H1 (cell line): Measurements from ENCODE around the gene HNRNPM. TPM values are rescaled to one million over a fixed set of nuclear protein-coding genes. Genes with fewer than 3 reads are reported as not detected.

Experiments
- CTCF ChIA-PET: fragments of 300-600 bp; sonication (Branson Sonifier 250); formaldehyde crosslinking; loops from one replicate; lab custom pipeline; 2021; ENCODE audit not compliant: partially characterized antibody; lab: Charles Lee
- POLR2A ChIA-PET: fragments of 300-600 bp; sonication (Branson Sonifier 250); formaldehyde crosslinking; loops from one replicate; lab custom pipeline; 2021; ENCODE audit warnings: inconsistent platforms; ENCODE audit not compliant: partially characterized antibody; lab: Charles Lee
- DNase-seq, 2 experiments: peaks; one replicate each; pipeline versions ENCODE4 v3.0.0 to v3.0.0-alpha.2; 2010 to 2022; ENCODE audit warnings: low spot score in 2 of 2, low read depth in 1 of 2, mixed read lengths in 1 of 2
- FAIRE-seq: peaks from 2 replicates; lab custom pipeline; 2011; peaks lifted over from hg19 to GRCh38; lab: Jason Lieb, UNC
- H2AFZ ChIP-seq: 2 replicates; pipeline ENCODE4 v1.8.1; 2012; ENCODE audit warnings: low read length, inconsistent platforms
- H2AK5ac ChIP-seq: 2 replicates; pipeline ENCODE4 v1.6.1; 2013; ENCODE audit warnings: low read depth, low read length
- H2BK120ac ChIP-seq: replicated peaks from 2 replicates; pipeline ENCODE3; 2013; ENCODE audit warnings: low read depth, low read length, inconsistent platforms
- H2BK12ac ChIP-seq: 2 replicates; pipeline ENCODE4 v1.6.1; 2013; ENCODE audit warnings: low read depth, low read length
- H2BK15ac ChIP-seq: 2 replicates; pipeline ENCODE4 v1.6.1; 2013; ENCODE audit warnings: low read length
- H2BK20ac ChIP-seq: 2 replicates; pipeline ENCODE4 v1.6.1; 2013; ENCODE audit warnings: low read length
- H2BK5ac ChIP-seq: 2 replicates; pipeline ENCODE4 v1.6.1; 2013; ENCODE audit warnings: low read depth, low read length
- H3K14ac ChIP-seq: 2 replicates; pipeline ENCODE4 v1.6.1; 2013; ENCODE audit warnings: inconsistent platforms; ENCODE audit not compliant: insufficient read length
- H3K18ac ChIP-seq: 2 replicates; pipeline ENCODE4 v1.6.1; 2013; ENCODE audit warnings: low read length; ENCODE audit errors: extremely low read depth
- H3K23ac ChIP-seq: 2 replicates; pipeline ENCODE4 v1.6.1; 2013; ENCODE audit warnings: inconsistent platforms; ENCODE audit not compliant: insufficient read length
- H3K23me2 ChIP-seq: 2 replicates; pipeline ENCODE4 v1.6.1; 2013; ENCODE audit warnings: low read depth, low read length
- H3K27ac ChIP-seq: 2 replicates; pipeline ENCODE4 v1.6.1; 2011; ENCODE audit warnings: low read depth, low read length, inconsistent platforms
- H3K27me3 ChIP-seq, 4 experiments: replicated peaks in 1 of 4; 1 replicate in 1 of 4; 2 replicates in 3 of 4; pipeline versions ENCODE4 v1.6.1 to v1.8.1; 2011 to 2013; ENCODE audit warnings: low read length in 3 of 4, mild to moderate bottlenecking in 3 of 4, inconsistent platforms in 2 of 4, mixed read lengths in 2 of 4, moderate library complexity in 1 of 4; ENCODE audit not compliant: control insufficient read depth in 3 of 4, insufficient read depth in 3 of 4; ENCODE audit errors: extremely low read depth in 1 of 4
- H3K36me3 ChIP-seq, 4 experiments: 2 replicates each; pipeline versions ENCODE4 v1.6.1 to v1.8.1; 2011 to 2013; ENCODE audit warnings: mild to moderate bottlenecking in 4 of 4, low read length in 3 of 4, moderate library complexity in 2 of 4, control low read depth in 1 of 4, inconsistent platforms in 1 of 4; ENCODE audit not compliant: insufficient read depth in 4 of 4, control insufficient read depth in 2 of 4
- H3K4ac ChIP-seq: replicated peaks from 2 replicates; pipeline ENCODE3; 2013; ENCODE audit warnings: low read length, low read depth, mixed read lengths, inconsistent platforms; ENCODE audit not compliant: insufficient read length
- H3K4me1 ChIP-seq, 4 experiments: replicated peaks in 1 of 4; 1 replicate in 1 of 4; 2 replicates in 3 of 4; pipeline versions ENCODE4 v1.6.1 to v1.8.1; 2011 to 2013; ENCODE audit warnings: low read length in 3 of 4, inconsistent platforms in 2 of 4, mixed read lengths in 1 of 4; ENCODE audit not compliant: insufficient read depth in 4 of 4, control insufficient read depth in 3 of 4
- H3K4me2 ChIP-seq, 2 experiments: 2 replicates each; pipeline versions ENCODE4 v1.6.1 to v1.8.1; 2011 to 2013; ENCODE audit warnings: low read depth in 2 of 2, low read length in 2 of 2, control low read depth in 1 of 2, inconsistent platforms in 1 of 2, mild to moderate bottlenecking in 1 of 2; ENCODE audit not compliant: insufficient read depth in 1 of 2
- H3K4me3 ChIP-seq, 4 experiments: fragments of 200-600, 300-600 bp in 1 of 4; sonication (generic), shearing (Covaris generic), sonication (Bioruptor Twin) in 1 of 4; 2 replicates each; pipeline versions ENCODE4 v1.5.1 to v1.8.1; 2011 to 2016; ENCODE audit warnings: low read length in 4 of 4, low read depth in 3 of 4, control low read depth in 2 of 4, inconsistent platforms in 2 of 4, mild to moderate bottlenecking in 2 of 4, mixed read lengths in 1 of 4, moderate library complexity in 1 of 4; ENCODE audit not compliant: insufficient read depth in 2 of 4; ENCODE audit errors: extremely low read depth in 1 of 4
- H3K56ac ChIP-seq: replicated peaks from 2 replicates; pipeline ENCODE3; 2013; ENCODE audit warnings: low read depth, mild to moderate bottlenecking, mixed read lengths, low read length, inconsistent platforms; ENCODE audit not compliant: insufficient read length
- H3K79me1 ChIP-seq: 2 replicates; pipeline ENCODE4 v1.6.1; 2013; ENCODE audit warnings: low read depth, low read length, control low read depth
- H3K79me2 ChIP-seq, 2 experiments: 2 replicates each; pipeline versions ENCODE4 v1.6.1 to v1.8.1; 2012 to 2013; ENCODE audit warnings: low read length in 2 of 2, mild to moderate bottlenecking in 2 of 2, inconsistent platforms in 1 of 2; ENCODE audit not compliant: insufficient read depth in 2 of 2, control insufficient read depth in 1 of 2
- H3K9ac ChIP-seq, 4 experiments: replicated peaks in 1 of 4; 1 replicate in 1 of 4; 2 replicates in 3 of 4; pipeline versions ENCODE4 v1.6.1 to v1.8.1; 2011 to 2013; ENCODE audit warnings: low read depth in 3 of 4, low read length in 3 of 4, control low read depth in 2 of 4, mild to moderate bottlenecking in 2 of 4, moderate library complexity in 2 of 4, inconsistent platforms in 1 of 4; ENCODE audit errors: extremely low read depth in 1 of 4
- H3K9me3 ChIP-seq, 2 experiments: 2 replicates each; pipeline versions ENCODE4 v1.6.1 to v1.8.1; 2012 to 2013; ENCODE audit warnings: mild to moderate bottlenecking in 2 of 2, moderate library complexity in 2 of 2, control low read depth in 1 of 2, inconsistent platforms in 1 of 2, low read depth in 1 of 2, low read length in 1 of 2, mixed read lengths in 1 of 2; ENCODE audit not compliant: insufficient read depth in 2 of 2
- H4K20me1 ChIP-seq, 2 experiments: replicated peaks in 1 of 2; 2 replicates each; pipeline versions ENCODE3 to v1.8.1; 2011 to 2013; ENCODE audit warnings: inconsistent platforms in 2 of 2, low read length in 2 of 2, mild to moderate bottlenecking in 1 of 2; ENCODE audit not compliant: insufficient read depth in 2 of 2, control insufficient read depth in 1 of 2
- H4K5ac ChIP-seq: 2 replicates; pipeline ENCODE4 v1.6.1; 2013; ENCODE audit warnings: low read length, low read depth, mixed read lengths, inconsistent platforms; ENCODE audit not compliant: insufficient read length
- H4K8ac ChIP-seq: 2 replicates; pipeline ENCODE4 v1.8.0; 2013; ENCODE audit warnings: mild to moderate bottlenecking, moderate library complexity, low read length, inconsistent platforms; ENCODE audit not compliant: insufficient read depth; ENCODE audit errors: extremely low read depth
- H4K91ac ChIP-seq: replicated peaks from 2 replicates; pipeline ENCODE3; 2013; ENCODE audit warnings: low read length, mixed read lengths, inconsistent platforms; ENCODE audit not compliant: insufficient read length
- CBX8 ChIP-seq: fragments of 300-800, 300-1000 bp; sonication (generic); IDR thresholded peaks from 2 replicates; pipeline ENCODE4 v1.7.1; 2016; ENCODE audit warnings: low read depth, low read length, borderline replicate concordance
- CTBP2 ChIP-seq: IDR thresholded peaks from 2 replicates; pipeline ENCODE4 v1.7.0; 2011; ENCODE audit warnings: borderline replicate concordance, mild to moderate bottlenecking, moderate library complexity, mixed read lengths, low read length; ENCODE audit not compliant: insufficient read depth, insufficient read length
- FOSL1 ChIP-seq: IDR thresholded peaks from 2 replicates; pipeline ENCODE4 v1.6.1; 2011; ENCODE audit warnings: mild to moderate bottlenecking, low read depth, low read length, moderate library complexity; ENCODE audit not compliant: insufficient read depth
- POLR2AphosphoS5 ChIP-seq: IDR thresholded peaks from 2 replicates; pipeline ENCODE4 v1.6.1; 2011; ENCODE audit warnings: low read depth, low read length
- SP2 ChIP-seq: IDR thresholded peaks from 2 replicates; pipeline ENCODE4 v1.6.1; 2012; ENCODE audit warnings: mild to moderate bottlenecking, low read length, inconsistent platforms
- SUZ12 ChIP-seq: fragments of 200-600 bp; sonication (generic); IDR thresholded peaks from 2 replicates; pipeline ENCODE4 v1.6.1; 2012; ENCODE audit warnings: mild to moderate bottlenecking, inconsistent platforms, low read length, moderate library complexity, mixed read lengths
- WGBS, 2 experiments: shearing (Covaris generic) in 1 of 2; methylation state at CpG; one replicate each; pipeline versions ENCODE4 v1.1.6 to v1.1.7; 2013 to 2015; ENCODE audit warnings: low lambda C conversion rate in 2 of 2, mixed read lengths in 2 of 2, inconsistent platforms in 1 of 2, low coverage in 1 of 2, missing lambda C conversion rate in 1 of 2; ENCODE audit not compliant: insufficient replicate concordance in 2 of 2, insufficient coverage in 1 of 2, insufficient read length in 1 of 2; ENCODE audit errors: extremely low coverage in 1 of 2, missing lambda C conversion rate in 1 of 2; 5-methylcytosine and 5-hydroxymethylcytosine counted together
- polyA plus RNA-seq, 7 experiments: library from polyadenylated mRNA; depleted of rRNA in 3 of 7; stranded (reverse) in 5 of 7; unstranded in 2 of 7; fragments of >200 nt in 5 of 7; fragments of 200-250 nt in 2 of 7; gene quantifications; 1 replicate in 5 of 7; 2 replicates in 1 of 7; 4 replicates in 1 of 7; pipeline versions ENCODE4 v1.2.1 to v1.2.3, GENCODE V29; 2011 to 2013; ENCODE audit warnings: missing spikeins in 2 of 7, mixed read lengths in 2 of 7
- total RNA-seq: library from RNA; stranded (reverse); fragmentation: NEBNext Ultra II Directional; extraction: Animal tissue kit (Norgen Biotek cat#: 25700); gene quantifications from 2 replicates; pipeline ENCODE4 v1.2.1, GENCODE V29; 2021

The HNRNPM gene
- total and polyA plus RNA-seq, 2 of the 8 experiments (the other 6 are each of a cell fraction or from before 2014, with no cell fraction given) = 375 to 474 TPM

DNA sequence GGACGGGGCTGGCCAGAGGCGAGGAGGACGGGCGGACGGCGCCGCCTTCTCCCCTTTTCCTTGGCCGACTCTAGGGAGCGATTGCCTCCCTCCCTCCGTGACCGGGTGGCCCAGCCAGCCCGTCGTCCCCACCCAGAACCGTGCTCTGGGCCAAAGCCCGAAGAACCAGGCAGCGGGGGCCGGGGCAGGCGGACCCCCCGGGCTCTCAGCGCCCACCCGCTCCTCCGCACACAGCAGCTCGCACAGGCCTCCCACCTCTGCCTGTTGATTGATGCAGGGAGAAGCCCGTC lies 41.0 kb upstream of the HNRNPM start:
- Histone ChIP-seq H3K18ac (no peak overlapping the region), H3K27ac (no peak overlapping the region), H3K79me2 (no peaks in the 10 kb centered on the region; a peak in 1 of 4 replicates), H3K9ac (no peak overlapping the region), H3K4ac (no peak overlapping the region), H2BK5ac (no peak overlapping the region), H3K9me3 (no peaks in the 10 kb centered on the region), H2BK120ac (no peak overlapping the region), H4K8ac (no peak overlapping the region), H3K56ac (no peak overlapping the region), H3K23me2 (no peaks in the 10 kb centered on the region), H3K27me3 (no peaks in the 10 kb centered on the region), H3K79me1 (peaks cover 6% of the 10 kb centered on the region), H3K23ac (no peak overlapping the region), H2BK20ac (no peak overlapping the region), H3K4me2 (no peak overlapping the region), H3K36me3 (peaks cover 0 to 18% (median 10%) of the 10 kb centered on the region in 4 experiments; a peak in 5 of 8 replicates), H2BK15ac (no peak overlapping the region), H3K14ac (no peak overlapping the region), H2AFZ (no peak overlapping the region), H3K4me3 (no peak overlapping the region), H4K5ac (no peak overlapping the region), H2BK12ac (no peak overlapping the region), H3K4me1 (no peaks in the 10 kb centered on the region), H2AK5ac (no peak overlapping the region), H4K20me1 (peaks cover 2 to 14% of the 10 kb centered on the region in 2 experiments), H4K91ac (no peak overlapping the region)
- no CpG with 5 or more reads among the region's 24 CpGs for WGBS, 2 experiments
- ChIA-PET POLR2A (interaction anchor here (0.5 to 1.6 kb wide), 3 partner anchors 13 to 137 kb away, joined by 3 to 5 read pairs (median 4); no protein-coding TSS in a partner anchor), CTCF (interaction anchor here (1.2 to 3.5 kb wide), 3 partner anchors 9 to 50 kb away, joined by 3 to 11 read pairs (median 9); no protein-coding TSS in a partner anchor)
- no peak for DNase-seq
- no peak for FAIRE-seq
- no peak for TF ChIP-seq SUZ12
- TF ChIP-seq FOSL1 = no peak
- no peak for TF ChIP-seq CBX8
- no peak for TF ChIP-seq POLR2AphosphoS5
- no peak for TF ChIP-seq SP2
- no peak for TF ChIP-seq CTBP2
